HG03521 (cell line): ENCODE results near the gene PACC1.
"Not testable (repeated sequence)": the region's sequence is repeated elsewhere in the genome, so short reads cannot be mapped to it uniquely, and the experiment has no call there.

Experiments
- ATAC-seq: cut with Tn5 transposase; IDR thresholded peaks from one replicate; pipeline ENCODE4 v1.9.1; 2021; ENCODE audit warnings: mild to moderate bottlenecking, moderate library complexity; ENCODE audit not compliant: unreplicated experiment

PACC1 gene

GRCh38 chr1:212397171-212397570, 17.5 kb downstream of the PACC1 start:
- no peak for ATAC-seq

GRCh38 chr1:212396638-212397037, 18.0 kb downstream of the PACC1 start:
- ATAC-seq: no peak

- ATAC-seq: not testable (repeated sequence)
Observed at GRCh38 chr1:212395678-212396437, 18.8 kb downstream of the PACC1 start.

GRCh38 chr1:212388985-212389716, 25.5 kb downstream of the PACC1 start:
- ATAC-seq: no peak

GRCh38 chr1:212386029-212386428, 28.7 kb downstream of the PACC1 start:
- ATAC-seq: no peak

- ATAC-seq: no peak
Observed at GRCh38 chr1:212381397-212382035, 33.2 kb downstream of the PACC1 start.

DNA sequence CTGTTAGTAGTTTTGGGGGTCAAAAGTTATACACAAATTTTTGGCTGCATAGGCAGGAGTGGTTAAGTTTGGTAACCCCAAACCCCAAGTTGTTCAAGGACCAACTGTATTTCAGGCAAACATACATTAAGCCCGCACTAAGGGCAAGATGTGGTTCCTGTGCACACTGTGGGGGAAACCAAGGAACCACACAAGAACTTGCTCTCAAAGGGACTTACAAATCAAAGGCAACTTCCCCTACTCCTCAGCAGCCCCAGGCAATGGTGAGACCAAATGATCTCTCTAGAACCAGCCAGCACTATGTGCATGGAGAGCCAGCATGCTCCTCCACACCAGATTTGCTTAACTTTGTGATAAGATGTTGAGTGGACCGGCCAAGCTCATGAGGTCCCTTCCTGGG, 35.3 kb downstream of the PACC1 start:
- ATAC-seq: no peak

GRCh38 chr1:212377644-212378043, 37.0 kb downstream of the PACC1 start:
- no peak for ATAC-seq

DNA sequence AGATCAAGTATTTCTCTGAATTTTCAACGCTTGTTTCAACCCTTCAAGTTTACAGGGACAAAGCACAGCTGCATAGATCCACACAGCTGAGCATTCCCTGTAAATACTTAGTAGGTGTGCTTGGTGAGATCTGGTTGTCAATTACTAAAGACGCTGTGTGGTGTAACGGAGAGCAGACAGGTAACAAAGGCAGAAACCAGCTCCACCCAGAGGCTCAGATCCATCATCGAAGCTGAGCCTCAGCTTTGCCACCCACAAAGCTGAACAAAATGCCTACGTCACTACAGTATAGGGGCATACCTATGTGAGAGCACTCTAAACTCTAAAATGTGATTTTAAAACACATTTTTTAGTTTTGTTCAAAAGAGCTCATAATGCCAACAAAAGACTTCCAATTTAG, 38.7 kb downstream of the PACC1 start:
- no peak for ATAC-seq

DNA sequence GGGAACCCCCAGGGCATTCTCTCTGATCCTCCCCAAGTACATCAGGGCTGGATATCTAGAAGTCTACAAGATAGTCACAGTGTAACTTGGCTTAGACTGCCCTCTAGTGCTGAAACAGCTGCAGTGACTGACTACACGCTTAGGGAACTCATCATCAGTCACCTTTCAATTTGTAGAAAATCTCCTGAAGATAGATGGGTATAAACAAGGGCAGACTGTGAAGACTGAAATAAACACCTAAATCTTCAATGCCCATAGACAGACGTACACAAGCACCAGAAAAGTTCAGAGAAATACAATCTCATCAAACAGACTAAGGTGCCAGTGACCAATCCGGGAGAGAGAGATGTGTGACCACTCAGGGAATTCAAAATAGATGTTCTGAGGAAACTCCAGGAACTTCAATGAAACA, 46.6 kb downstream of the PACC1 start:
- ATAC-seq: no peak

DNA sequence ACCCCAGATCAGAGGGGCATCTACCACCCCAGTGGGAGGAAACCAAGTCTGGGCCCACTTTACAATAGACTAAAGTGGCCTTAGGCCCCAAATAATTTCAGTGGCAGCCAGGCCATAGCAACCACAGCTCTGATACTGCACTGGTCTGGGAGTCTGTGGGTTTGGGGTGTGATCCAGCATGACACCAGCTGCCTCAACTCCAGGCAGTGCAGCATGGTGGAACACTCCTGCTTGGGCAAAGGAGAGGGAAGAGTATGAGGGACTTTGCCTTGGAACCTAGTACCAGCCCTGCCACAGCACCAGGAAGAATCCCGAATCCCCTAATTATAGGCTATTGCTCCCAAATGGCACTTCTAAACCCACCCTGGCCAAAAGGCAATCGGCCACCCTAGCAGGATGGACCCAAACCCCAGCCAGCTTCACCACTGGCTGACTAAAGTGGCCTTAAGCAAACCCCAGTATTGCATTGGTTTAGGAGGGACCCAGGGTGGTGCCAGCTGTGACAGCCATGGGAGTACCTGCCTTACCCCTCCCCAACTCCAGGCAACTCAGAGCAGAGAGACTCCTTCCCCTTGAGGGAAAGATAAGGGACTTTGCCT, 47.1 kb downstream of the PACC1 start:
- no peak for ATAC-seq

- ATAC-seq: no peak
Observed at GRCh38 chr1:212366901-212367300, 47.8 kb downstream of the PACC1 start.

GRCh38 chr1:212364985-212365384, 49.7 kb downstream of the PACC1 start:
- ATAC-seq: no peak

DNA sequence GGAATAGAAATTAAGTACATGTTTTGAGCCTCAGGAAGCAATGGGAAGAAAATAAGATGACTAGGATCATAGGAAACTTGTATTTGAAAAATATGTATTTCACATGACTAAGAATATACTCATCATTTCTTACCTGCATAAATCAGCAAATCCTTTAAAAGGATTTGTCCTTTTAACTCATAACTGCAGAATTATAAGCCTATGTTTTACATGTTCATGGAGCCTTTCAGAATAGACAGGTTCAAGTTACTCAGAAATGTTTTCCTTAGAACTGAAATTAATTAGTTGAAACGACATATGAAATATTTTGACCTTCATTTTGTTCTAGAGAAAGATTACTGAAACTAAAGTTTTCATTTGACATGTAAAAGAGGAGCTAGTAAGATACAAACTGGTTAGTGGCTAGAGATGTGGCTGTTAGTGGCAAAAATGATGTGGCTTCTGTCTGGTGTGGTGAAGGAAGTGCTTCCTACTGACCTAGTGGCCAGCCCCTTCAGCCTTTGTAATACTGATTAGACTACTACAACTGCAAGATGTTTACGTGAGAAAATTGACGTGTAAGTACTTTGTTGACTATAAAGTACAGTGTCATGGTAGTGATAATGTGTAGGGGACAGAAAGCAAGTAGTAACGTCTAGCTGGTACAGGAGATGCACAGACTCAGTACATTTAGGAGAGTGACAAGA, 54.7 kb downstream of the PACC1 start:
- no peak for ATAC-seq

GRCh38 chr1:212355230-212355969, 59.3 kb downstream of the PACC1 start:
- no peak for ATAC-seq

GRCh38 chr1:212354464-212354863, 60.2 kb downstream of the PACC1 start:
- no peak for ATAC-seq

- ATAC-seq: no peak
Observed at GRCh38 chr1:212353181-212353580, 61.5 kb downstream of the PACC1 start.

DNA sequence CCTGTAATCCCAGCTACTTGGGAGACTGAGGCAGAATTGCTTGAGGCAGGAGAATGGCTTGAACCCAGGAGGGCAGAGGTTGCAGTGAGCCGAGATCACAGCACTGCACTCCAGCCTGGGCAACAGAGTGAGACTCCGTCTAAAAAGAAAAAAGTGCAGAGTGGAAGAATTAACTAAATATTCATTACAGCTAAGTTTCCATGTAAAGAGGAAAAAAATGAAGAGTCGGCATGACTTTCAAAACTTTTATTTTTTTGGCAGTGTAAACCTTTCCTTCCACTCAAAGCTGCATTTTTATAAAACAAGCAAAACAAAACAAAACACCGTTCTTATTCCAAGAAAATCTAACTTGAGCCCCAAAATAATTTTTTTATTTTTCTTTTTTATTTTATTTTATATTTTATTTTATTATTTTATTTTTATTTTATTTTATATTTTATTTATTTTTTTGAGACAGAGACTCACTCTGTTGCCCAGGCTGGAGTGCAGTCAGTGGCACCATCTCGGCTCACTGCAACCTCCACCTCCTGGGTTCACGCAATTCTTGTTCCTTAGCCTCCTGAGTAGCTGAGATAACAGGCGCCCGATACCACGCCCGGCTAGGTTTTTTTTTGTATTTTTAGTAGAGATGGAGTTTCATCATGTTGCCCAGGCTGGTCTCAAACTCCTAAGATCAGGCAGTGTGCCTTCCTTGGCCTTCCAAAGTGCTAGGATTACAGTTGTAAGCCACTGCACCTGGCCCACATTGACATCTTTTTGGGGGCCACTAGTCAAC, 62.9 kb downstream of the PACC1 start:
- no peak for ATAC-seq

DNA sequence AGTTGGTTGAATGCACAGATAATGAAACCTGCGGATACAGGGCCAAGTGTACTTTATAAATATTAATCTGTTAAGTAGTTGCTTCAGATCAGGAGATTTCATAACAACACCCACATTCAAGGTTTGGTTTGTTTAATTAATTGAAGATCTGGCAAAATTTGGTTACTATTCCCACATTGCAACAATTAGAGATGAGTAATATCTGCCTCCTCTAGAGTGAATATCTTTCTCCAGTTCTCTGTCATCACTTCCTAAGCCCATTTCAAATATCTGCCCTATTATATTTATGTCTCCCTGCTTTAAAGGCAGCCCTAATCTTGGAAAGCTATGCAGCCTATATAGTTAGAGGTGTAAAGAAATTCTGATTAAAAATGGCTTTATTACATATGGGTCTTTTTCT, 68.1 kb downstream of the PACC1 start:
- ATAC-seq: no peak

GRCh38 chr1:212344905-212345304, 69.8 kb downstream of the PACC1 start:
- no peak for ATAC-seq
